Keratinocyte (primary cell): ENCODE results near the gene FAM240A. TPM values are rescaled to one million over a fixed set of nuclear protein-coding genes. Genes with fewer than 3 reads are reported as not detected.

Source experiments
- DNase-seq: peaks from one replicate; pipeline ENCODE4 v3.0.0-alpha.2; 2011; ENCODE audit warnings: low read depth, missing footprints, low spot score
- FAIRE-seq: peaks from 2 replicates; lab custom pipeline; 2011; peaks lifted over from hg19 to GRCh38; lab: Jason Lieb, UNC
- H2AFZ ChIP-seq: 2 replicates; pipeline ENCODE4 v1.6.0; 2012; ENCODE audit warnings: low read length, control low read depth, inconsistent platforms; ENCODE audit not compliant: control insufficient read depth
- H3K27ac ChIP-seq: 2 replicates; pipeline ENCODE4 v1.5.1; 2011; ENCODE audit warnings: low read length; ENCODE audit not compliant: control insufficient read depth, insufficient read depth
- H3K27me3 ChIP-seq: 3 replicates; pipeline ENCODE4 v1.6.0; 2011; ENCODE audit warnings: low read length; ENCODE audit not compliant: control insufficient read depth, insufficient read depth; ENCODE audit errors: extremely low read depth
- H3K36me3 ChIP-seq, 2 experiments: 2 replicates in 1 of 2; 3 replicates in 1 of 2; pipeline ENCODE4 v1.5.1; 2011; ENCODE audit warnings: low read length in 2 of 2, mild to moderate bottlenecking in 1 of 2; ENCODE audit not compliant: control insufficient read depth in 2 of 2, insufficient read depth in 2 of 2; ENCODE audit errors: extremely low read depth in 1 of 2
- H3K4me1 ChIP-seq: 3 replicates; pipeline ENCODE4 v1.5.1; 2011; ENCODE audit warnings: low read length; ENCODE audit not compliant: control insufficient read depth, insufficient read depth; ENCODE audit errors: extremely low read depth
- H3K4me2 ChIP-seq: 3 replicates; pipeline ENCODE4 v1.6.0; 2011; ENCODE audit warnings: low read depth, low read length; ENCODE audit not compliant: control insufficient read depth, insufficient read depth; ENCODE audit errors: extremely low read depth
- H3K4me3 ChIP-seq, 3 experiments: fragments of 200-600 bp in 1 of 3; sonication (generic) in 1 of 3; 2 replicates in 2 of 3; 3 replicates in 1 of 3; pipeline ENCODE4 v1.5.1; 2011 to 2016; ENCODE audit warnings: low read length in 3 of 3, mild to moderate bottlenecking in 3 of 3, control low read depth in 2 of 3, inconsistent platforms in 1 of 3, low read depth in 1 of 3, mixed read lengths in 1 of 3, mixed run types in 1 of 3, moderate library complexity in 1 of 3; ENCODE audit not compliant: control insufficient read depth in 2 of 3, insufficient read depth in 2 of 3; ENCODE audit errors: extremely low read depth in 1 of 3
- H3K79me2 ChIP-seq: 2 replicates; pipeline ENCODE4 v1.6.0; 2012; ENCODE audit warnings: low read length; ENCODE audit not compliant: control insufficient read depth, insufficient read depth
- H3K9ac ChIP-seq: 3 replicates; pipeline ENCODE4 v1.6.0; 2011; ENCODE audit warnings: low read length; ENCODE audit not compliant: control insufficient read depth, insufficient read depth; ENCODE audit errors: extremely low read depth
- H3K9me1 ChIP-seq: 3 replicates; pipeline ENCODE4 v1.6.0; 2011; ENCODE audit warnings: low read length; ENCODE audit not compliant: control insufficient read depth, insufficient read depth; ENCODE audit errors: extremely low read depth
- H3K9me3 ChIP-seq: 2 replicates; pipeline ENCODE4 v1.5.1; 2012; ENCODE audit warnings: low read depth, low read length; ENCODE audit not compliant: control insufficient read depth
- H4K20me1 ChIP-seq: 3 replicates; pipeline ENCODE4 v1.6.0; 2011; ENCODE audit warnings: low read length; ENCODE audit not compliant: control insufficient read depth, insufficient read depth; ENCODE audit errors: extremely low read depth
- CTCF ChIP-seq, 3 experiments: IDR thresholded peaks in 1 of 3; conservative IDR thresholded peaks in 1 of 3; optimal IDR thresholded peaks in 1 of 3; 2 replicates in 2 of 3; 3 replicates in 1 of 3; pipeline versions ENCODE3 to v1.5.1; 2011; ENCODE audit warnings: low read length in 3 of 3, mild to moderate bottlenecking in 3 of 3, moderate library complexity in 2 of 3, control low read depth in 1 of 3, inconsistent platforms in 1 of 3; ENCODE audit not compliant: insufficient read depth in 2 of 3; ENCODE audit errors: extremely low read depth in 1 of 3
- EZH2 ChIP-seq: IDR thresholded peaks from one replicate; pipeline ENCODE4 v1.6.1; 2012; ENCODE audit warnings: inconsistent platforms, mild to moderate bottlenecking, low read length, moderate library complexity
- dilution Hi-C: fragments of 300-500 bp; cut with MboI; formaldehyde crosslinking; loops from one replicate; pipeline ENCODE4 v1.7.0; 2020; ENCODE audit warnings: low sequenced_read_pairs; ENCODE audit not compliant: extremely low pct_ligation_motif_present
- polyA plus RNA-seq, 5 experiments: library from polyadenylated mRNA; depleted of rRNA in 3 of 5; stranded (reverse) in 3 of 5; stranded (forward) in 1 of 5; unstranded in 1 of 5; fragments of >200 nt; gene quantifications; 1 replicate in 1 of 5; 2 replicates in 3 of 5; 3 replicates in 1 of 5; pipeline versions ENCODE4 v1.2.1 to v1.2.3, GENCODE V29; 2011 to 2012; ENCODE audit warnings: missing spikeins in 2 of 5, low read depth in 1 of 5, low replicate concordance in 1 of 5

FAM240A gene
- polyA plus RNA-seq, 1 donor (not counting 4 experiments of a cell fraction or from before 2014, with no cell fraction given) = not detected

GRCh38 chr3:46659285-46659684, 47.0 kb downstream of the FAM240A start:
- Histone ChIP-seq H3K4me1 (peaks cover 20% of the 10 kb centered on the region), H2AFZ (no peak overlapping the region), H3K36me3 (no peaks in the 10 kb centered on the region), H3K9me1 (peaks cover 2% of the 10 kb centered on the region), H3K27me3 (no peaks in the 10 kb centered on the region), H3K27ac (no peak overlapping the region), H3K4me2 (no peak overlapping the region), H3K79me2 (no peaks in the 10 kb centered on the region), H3K9ac (no peak overlapping the region), H3K9me3 (no peaks in the 10 kb centered on the region), H3K4me3 (no peak overlapping the region), H4K20me1 (no peaks in the 10 kb centered on the region)
- FAIRE-seq = no peak
- no peak for TF ChIP-seq EZH2
- TF ChIP-seq CTCF (optimal IDR thresholded peaks at IDR 0.05 in 1 of 3, IDR thresholded peaks at IDR 0.05 in 1 of 3, conservative IDR thresholded peaks at IDR 0.05 in 1 of 3; ENCODE audit: extremely low read depth in 1 of 3, insufficient read depth in 2 of 3, low read length in 3 of 3) = no peak
- no peak for DNase-seq
- dilution Hi-C loops = no loop called here

GRCh38 chr3:46660003-46660402, 47.7 kb downstream of the FAM240A start:
- H3K4me3 ChIP-seq = no peak overlapping the region
- no peak overlapping the region for H3K9ac ChIP-seq
- peak; percentile 68 for FAIRE-seq
- H2AFZ ChIP-seq = no peak overlapping the region
- no peaks in the 10 kb centered on the region for H3K36me3 ChIP-seq
- no peak for TF ChIP-seq CTCF (optimal IDR thresholded peaks at IDR 0.05 in 1 of 3, IDR thresholded peaks at IDR 0.05 in 1 of 3, conservative IDR thresholded peaks at IDR 0.05 in 1 of 3; ENCODE audit: extremely low read depth in 1 of 3, insufficient read depth in 2 of 3, low read length in 3 of 3)
- no peak for TF ChIP-seq EZH2
- dilution Hi-C loops = no loop called here
- DNase-seq = no peak
- H3K4me2 ChIP-seq = no peak overlapping the region
- H3K27me3 ChIP-seq = no peaks in the 10 kb centered on the region
- H3K4me1 ChIP-seq = peaks cover 20% of the 10 kb centered on the region
- H4K20me1 ChIP-seq = no peaks in the 10 kb centered on the region
- no peak overlapping the region for H3K27ac ChIP-seq
- H3K9me1 ChIP-seq = peaks cover 2% of the 10 kb centered on the region
- no peaks in the 10 kb centered on the region for H3K9me3 ChIP-seq
- no peaks in the 10 kb centered on the region for H3K79me2 ChIP-seq
